KMS-11 (cell line): ENCODE results near the gene GLIS1.

Experiments used
- H2AFZ ChIP-seq: fragments of 200-600 bp; sonication (generic); 2 replicates; pipeline ENCODE4 v1.6.1; 2016; ENCODE audit warnings: antibody characterized with exemption, mixed run types, low read depth
- H3K27ac ChIP-seq: fragments of 200-600 bp; sonication (generic); 2 replicates; pipeline ENCODE4 v1.6.1; 2016; ENCODE audit warnings: mild to moderate bottlenecking, mixed run types
- H3K27me3 ChIP-seq: fragments of 200-600 bp; sonication (generic); 2 replicates; pipeline ENCODE4 v1.6.1; 2017; ENCODE audit warnings: mild to moderate bottlenecking, low read depth, mixed run types, moderate library complexity; ENCODE audit not compliant: insufficient read depth
- H3K36me3 ChIP-seq: fragments of 200-600 bp; sonication (generic); 2 replicates; pipeline ENCODE4 v1.6.1; 2017; ENCODE audit warnings: mild to moderate bottlenecking, mixed run types; ENCODE audit not compliant: insufficient read depth
- H3K4me1 ChIP-seq: fragments of 200-600 bp; sonication (generic); 2 replicates; pipeline ENCODE4 v1.6.1; 2016; ENCODE audit warnings: mild to moderate bottlenecking, low read depth, mixed run types; ENCODE audit not compliant: poor library complexity, severe bottlenecking
- H3K4me2 ChIP-seq: fragments of 200-600 bp; sonication (generic); 2 replicates; pipeline ENCODE4 v1.7.0; 2016; ENCODE audit warnings: mild to moderate bottlenecking, mixed run types
- H3K4me3 ChIP-seq: fragments of 200-600 bp; sonication (generic); IDR thresholded peaks from 2 replicates; pipeline ENCODE4 v1.6.1; 2017; ENCODE audit warnings: low read depth, low read length, mixed read lengths; ENCODE audit not compliant: insufficient read depth
- H3K79me2 ChIP-seq: fragments of 200-600 bp; sonication (generic); 2 replicates; pipeline ENCODE4 v1.6.1; 2016; ENCODE audit warnings: low read depth, mixed run types; ENCODE audit not compliant: insufficient read depth
- H3K9ac ChIP-seq: fragments of 200-600 bp; sonication (generic); 2 replicates; pipeline ENCODE4 v1.6.1; 2016; ENCODE audit warnings: mild to moderate bottlenecking, mixed run types
- H4K20me1 ChIP-seq: fragments of 200-600 bp; sonication (generic); 2 replicates; pipeline ENCODE4 v1.6.1; 2016; ENCODE audit warnings: mild to moderate bottlenecking, mixed run types; ENCODE audit not compliant: insufficient read depth
- TF ChIP-seq, protein P1 (sequence below): fragments of 200-600 bp; sonication (generic); conservative IDR thresholded peaks from 2 replicates; pipeline ENCODE4 v1.6.1; 2017; ENCODE audit warnings: low read depth, mild to moderate bottlenecking, antibody characterized with exemption, low read length, moderate library complexity, mixed read lengths

Gene GLIS1

DNA sequence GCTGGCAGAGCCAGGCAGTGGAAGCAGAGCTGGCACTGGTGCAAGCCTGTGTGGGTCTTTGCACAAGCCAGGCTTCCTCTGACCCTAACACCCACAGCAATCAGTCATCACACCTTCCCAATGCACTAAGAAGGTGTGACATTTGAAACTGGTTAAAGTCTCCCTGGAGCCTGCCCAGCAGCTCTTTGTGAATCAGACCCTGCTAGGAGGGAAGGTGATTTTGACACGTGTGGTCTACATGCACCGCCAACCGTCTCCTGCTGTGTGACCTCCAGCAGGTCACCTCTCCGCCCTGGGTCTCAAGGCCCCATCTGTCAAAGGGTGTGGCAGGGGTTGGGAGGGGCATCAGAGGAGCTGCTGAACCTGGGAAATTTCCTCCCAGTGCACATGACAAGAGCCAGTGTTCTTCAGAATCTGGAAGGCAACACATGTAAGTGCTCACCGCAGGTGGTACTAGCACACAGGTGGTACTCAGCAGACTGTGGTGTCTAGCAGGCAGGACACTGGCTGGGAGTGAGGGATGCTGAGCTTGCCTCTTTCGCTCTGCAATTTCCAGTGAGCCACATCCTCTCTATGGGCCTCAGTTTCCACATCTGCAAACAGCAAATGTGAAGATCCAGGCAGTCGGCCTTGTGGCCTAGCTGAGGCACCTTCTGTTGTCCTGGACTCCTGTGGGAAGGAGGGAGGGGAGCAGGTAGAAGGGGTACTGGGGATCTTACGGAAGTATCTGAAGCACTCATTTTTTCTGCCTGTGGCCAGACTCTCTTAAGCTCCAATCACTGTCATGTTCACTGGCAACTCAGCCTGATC lies 156.5 kb downstream of the GLIS1 start:
- H3K36me3 ChIP-seq = no peaks in the 10 kb centered on the region
- H3K9ac ChIP-seq = no peak overlapping the region
- no peaks in the 10 kb centered on the region for H3K79me2 ChIP-seq
- no peak overlapping the region for H2AFZ ChIP-seq
- TF ChIP-seq, protein P1, sequence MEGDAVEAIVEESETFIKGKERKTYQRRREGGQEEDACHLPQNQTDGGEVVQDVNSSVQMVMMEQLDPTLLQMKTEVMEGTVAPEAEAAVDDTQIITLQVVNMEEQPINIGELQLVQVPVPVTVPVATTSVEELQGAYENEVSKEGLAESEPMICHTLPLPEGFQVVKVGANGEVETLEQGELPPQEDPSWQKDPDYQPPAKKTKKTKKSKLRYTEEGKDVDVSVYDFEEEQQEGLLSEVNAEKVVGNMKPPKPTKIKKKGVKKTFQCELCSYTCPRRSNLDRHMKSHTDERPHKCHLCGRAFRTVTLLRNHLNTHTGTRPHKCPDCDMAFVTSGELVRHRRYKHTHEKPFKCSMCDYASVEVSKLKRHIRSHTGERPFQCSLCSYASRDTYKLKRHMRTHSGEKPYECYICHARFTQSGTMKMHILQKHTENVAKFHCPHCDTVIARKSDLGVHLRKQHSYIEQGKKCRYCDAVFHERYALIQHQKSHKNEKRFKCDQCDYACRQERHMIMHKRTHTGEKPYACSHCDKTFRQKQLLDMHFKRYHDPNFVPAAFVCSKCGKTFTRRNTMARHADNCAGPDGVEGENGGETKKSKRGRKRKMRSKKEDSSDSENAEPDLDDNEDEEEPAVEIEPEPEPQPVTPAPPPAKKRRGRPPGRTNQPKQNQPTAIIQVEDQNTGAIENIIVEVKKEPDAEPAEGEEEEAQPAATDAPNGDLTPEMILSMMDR = no peak
- peaks cover 41% of the 10 kb centered on the region for H3K4me1 ChIP-seq
- H3K27me3 ChIP-seq = no peaks in the 10 kb centered on the region
- H3K4me3 ChIP-seq = no peak overlapping the region
- peak overlapping the region; percentile 50 for H3K27ac ChIP-seq
- H4K20me1 ChIP-seq = no peaks in the 10 kb centered on the region
- peak overlapping the region; percentile 30; the same call in 1 of the 2 replicates for H3K4me2 ChIP-seq

DNA sequence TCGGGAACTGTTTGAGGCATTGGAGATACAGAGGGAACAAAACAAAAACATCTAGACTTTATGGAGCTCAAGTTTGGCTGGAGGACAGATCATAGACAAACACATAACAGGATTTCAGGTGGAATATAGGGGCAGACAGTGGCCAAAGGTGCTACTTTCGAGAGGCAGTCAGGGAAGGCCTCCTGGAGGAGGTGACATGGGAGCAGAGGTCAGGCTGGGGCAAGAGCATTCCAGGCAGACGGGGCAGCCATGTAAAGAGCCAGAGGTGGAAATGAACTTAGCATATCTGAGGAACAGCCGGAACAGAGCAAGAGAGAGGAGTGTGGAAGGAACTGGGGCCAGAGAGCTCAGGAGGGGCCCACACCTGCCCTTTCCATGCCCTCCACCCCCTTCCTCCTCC lies 157.5 kb downstream of the GLIS1 start:
- H3K4me3 ChIP-seq = no peak overlapping the region
- no peak overlapping the region for H3K4me2 ChIP-seq
- H2AFZ ChIP-seq = no peak overlapping the region
- no peaks in the 10 kb centered on the region for H3K36me3 ChIP-seq
- H4K20me1 ChIP-seq = no peaks in the 10 kb centered on the region
- H3K27me3 ChIP-seq = no peaks in the 10 kb centered on the region
- no peaks in the 10 kb centered on the region for H3K79me2 ChIP-seq
- peak overlapping the region; percentile 50; the same call in 1 of the 2 replicates for H3K27ac ChIP-seq
- no peak overlapping the region for H3K9ac ChIP-seq
- H3K4me1 ChIP-seq = peaks cover 41% of the 10 kb centered on the region
- TF ChIP-seq, protein P1 = no peak

DNA sequence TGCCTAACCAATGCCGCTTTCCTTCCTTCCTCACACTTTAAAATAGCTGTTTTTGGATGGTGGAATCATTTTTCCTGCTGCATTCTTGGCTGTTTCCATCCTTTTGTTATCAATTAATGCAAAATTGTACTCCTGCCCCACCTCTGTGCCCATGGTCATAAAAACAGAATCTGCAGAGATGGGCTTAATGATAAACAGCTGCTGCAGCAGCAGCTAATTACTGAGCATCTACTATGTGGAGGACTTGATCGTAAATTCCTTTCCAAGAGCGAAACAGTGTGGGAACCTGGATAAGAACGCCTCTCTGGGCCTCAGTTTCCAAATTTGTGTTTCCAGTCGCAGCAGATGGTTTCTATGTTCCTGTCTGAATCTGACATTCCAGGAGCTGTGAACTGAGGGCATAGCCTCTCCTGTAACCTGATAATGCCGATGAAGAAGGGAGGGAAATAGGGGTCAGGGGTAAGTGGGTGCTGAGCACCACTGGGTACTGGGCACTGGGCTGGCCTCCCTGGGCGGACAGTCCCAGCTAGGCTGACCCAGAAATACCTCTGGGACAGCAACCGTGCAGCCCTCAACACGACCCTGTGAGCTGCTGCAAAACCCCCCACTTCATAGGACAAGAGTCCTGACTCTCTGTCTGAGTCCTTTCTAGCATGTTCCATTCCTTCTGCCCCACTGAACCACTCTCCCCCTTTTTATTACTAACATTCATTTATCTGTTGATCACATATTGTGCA lies 158.1 kb downstream of the GLIS1 start:
- Histone ChIP-seq H3K4me3 (no peak overlapping the region), H3K27ac (no peak overlapping the region), H2AFZ (no peak overlapping the region), H3K4me2 (no peak overlapping the region), H3K27me3 (no peaks in the 10 kb centered on the region), H3K4me1 (peaks cover 41% of the 10 kb centered on the region), H4K20me1 (no peaks in the 10 kb centered on the region), H3K79me2 (no peaks in the 10 kb centered on the region), H3K36me3 (no peaks in the 10 kb centered on the region), H3K9ac (no peak overlapping the region)
- TF ChIP-seq, protein P1 = no peak

DNA sequence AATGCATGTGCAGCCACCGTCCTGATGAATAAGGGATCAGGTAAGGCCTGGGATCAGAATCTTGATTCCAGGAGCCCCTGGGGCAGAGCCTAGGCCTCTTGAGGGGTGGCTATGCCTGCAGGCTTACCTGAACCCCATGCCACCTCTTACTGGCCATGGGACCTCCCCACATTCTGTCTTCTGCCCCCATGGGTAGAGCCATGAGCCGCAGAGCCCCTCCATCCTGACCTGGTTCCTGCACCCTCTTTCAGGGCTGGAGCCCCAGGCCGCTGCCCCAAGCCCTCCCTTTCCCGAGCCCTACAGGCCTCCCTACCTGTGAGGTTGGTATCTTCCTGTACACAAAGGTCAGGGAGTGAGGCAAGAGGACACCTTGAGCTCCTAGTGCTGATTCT lies 159.0 kb downstream of the GLIS1 start:
- Histone ChIP-seq H3K79me2 (no peaks in the 10 kb centered on the region), H3K4me3 (no peak overlapping the region), H3K4me1 (peaks cover 35% of the 10 kb centered on the region), H2AFZ (no peak overlapping the region), H3K27me3 (no peaks in the 10 kb centered on the region), H3K9ac (no peak overlapping the region), H3K36me3 (no peaks in the 10 kb centered on the region), H3K27ac (no peak overlapping the region), H4K20me1 (no peaks in the 10 kb centered on the region), H3K4me2 (no peak overlapping the region)
- TF ChIP-seq, protein P1 = no peak
